Coronary artery (tissue), 2 donors: ENCODE results near the gene NECTIN2.

Source experiments
- DNase-seq: peaks from one replicate; pipeline ENCODE4 v3.0.0-alpha.2; 2017; ENCODE audit warnings: low spot score
- H3K27ac ChIP-seq, 2 donors: fragments of 200-600 bp; sonication (generic); one replicate each; pipeline ENCODE4 v1.5.1; 2016 to 2019
- H3K4me3 ChIP-seq: fragments of 200-600 bp; sonication (generic); 2 replicates; pipeline ENCODE4 v1.5.1; 2016; ENCODE audit warnings: mild to moderate bottlenecking, moderate library complexity
- TF ChIP-seq, protein P1 (sequence below): fragments of 200-600 bp; sonication (generic); IDR thresholded peaks from one replicate; pipeline ENCODE4 v1.5.1; 2019; ENCODE audit warnings: antibody characterized with exemption

Gene NECTIN2

DNA sequence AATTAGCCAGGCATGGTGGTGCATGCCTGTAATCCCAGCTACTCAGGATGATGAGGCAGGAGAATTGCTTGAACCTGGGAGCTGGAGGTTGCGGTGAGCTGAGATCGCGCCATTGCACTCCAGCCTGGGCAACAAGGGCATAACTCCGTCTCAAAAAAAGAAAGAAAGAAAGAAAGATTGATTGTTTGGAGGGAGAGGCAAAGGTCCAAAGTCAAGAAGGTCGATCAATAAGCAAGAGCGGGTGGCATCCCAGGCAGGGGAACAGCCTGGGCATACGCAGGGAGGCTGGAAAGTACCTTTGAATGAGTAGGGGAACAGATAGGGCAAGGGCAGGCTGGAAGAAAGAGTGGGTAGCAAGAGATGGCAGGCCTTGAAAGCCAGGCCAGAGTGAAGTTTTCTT lies 84.0 kb downstream of the NECTIN2 start:
- Histone ChIP-seq H3K27ac (no peak overlapping the region), H3K4me3 (no peak overlapping the region)
- no peak for DNase-seq
- TF ChIP-seq, protein P1, sequence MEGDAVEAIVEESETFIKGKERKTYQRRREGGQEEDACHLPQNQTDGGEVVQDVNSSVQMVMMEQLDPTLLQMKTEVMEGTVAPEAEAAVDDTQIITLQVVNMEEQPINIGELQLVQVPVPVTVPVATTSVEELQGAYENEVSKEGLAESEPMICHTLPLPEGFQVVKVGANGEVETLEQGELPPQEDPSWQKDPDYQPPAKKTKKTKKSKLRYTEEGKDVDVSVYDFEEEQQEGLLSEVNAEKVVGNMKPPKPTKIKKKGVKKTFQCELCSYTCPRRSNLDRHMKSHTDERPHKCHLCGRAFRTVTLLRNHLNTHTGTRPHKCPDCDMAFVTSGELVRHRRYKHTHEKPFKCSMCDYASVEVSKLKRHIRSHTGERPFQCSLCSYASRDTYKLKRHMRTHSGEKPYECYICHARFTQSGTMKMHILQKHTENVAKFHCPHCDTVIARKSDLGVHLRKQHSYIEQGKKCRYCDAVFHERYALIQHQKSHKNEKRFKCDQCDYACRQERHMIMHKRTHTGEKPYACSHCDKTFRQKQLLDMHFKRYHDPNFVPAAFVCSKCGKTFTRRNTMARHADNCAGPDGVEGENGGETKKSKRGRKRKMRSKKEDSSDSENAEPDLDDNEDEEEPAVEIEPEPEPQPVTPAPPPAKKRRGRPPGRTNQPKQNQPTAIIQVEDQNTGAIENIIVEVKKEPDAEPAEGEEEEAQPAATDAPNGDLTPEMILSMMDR = no peak

DNA sequence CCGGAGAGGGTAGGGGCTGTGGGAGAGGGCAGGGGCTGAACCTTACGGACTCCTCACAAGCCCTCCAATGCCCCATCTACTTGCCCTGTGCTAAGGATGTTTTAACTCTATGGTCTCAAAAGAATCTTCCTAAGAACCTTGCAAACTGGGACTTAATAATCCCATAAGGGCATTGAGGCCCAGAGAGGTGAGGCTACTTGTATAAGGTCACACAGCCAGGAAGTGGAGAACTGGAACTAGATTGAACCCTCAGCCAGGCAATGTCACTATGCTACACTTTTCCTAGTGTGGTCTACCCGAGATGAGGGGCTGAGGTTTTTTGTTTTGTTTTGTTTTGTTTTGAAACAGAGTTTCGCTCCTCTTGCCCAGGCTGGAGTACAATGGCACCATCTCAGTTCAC lies 85.4 kb downstream of the NECTIN2 start:
- no peak overlapping the region for H3K27ac ChIP-seq
- no peak overlapping the region for H3K4me3 ChIP-seq
- no peak for DNase-seq
- TF ChIP-seq, protein P1 = no peak
